Measurements from ENCODE around the gene CCNB1.

GRCh38 chr5:69217548-69218526, 50.9 kb downstream of the CCNB1 start:
- TF ChIP-seq CTCF (IDR thresholded peaks at IDR 0.05 in 2 of 3, conservative IDR thresholded peaks at IDR 0.05 in 1 of 3; ENCODE audit: borderline replicate concordance in 1 of 3, insufficient read depth in 1 of 3, low read depth in 2 of 3, low read length in 2 of 3) (peak in 1 of 3 experiments; percentile 15; a peak in 1 of 6 replicates), TCF7L2 (IDR thresholded peaks at IDR 0.05; ENCODE audit: borderline replicate concordance, extremely low read depth, insufficient read depth, insufficient read length) (no peak), YY1 (IDR thresholded peaks at IDR 0.05; ENCODE audit: extremely low read depth, insufficient replicate concordance, low read depth, low read length) (peak; percentile 90), POLR2A (IDR thresholded peaks at IDR 0.05; ENCODE audit: borderline replicate concordance, extremely low read depth, insufficient read depth, insufficient read length) (peak; percentile 48), MAX (IDR thresholded peaks at IDR 0.05) (peak; percentile 59)

Measured in HCT116 (cell line).